Activated CD4-positive, CD25-positive, alpha-beta regulatory T cell treated with anti-CD3 and anti-CD28 coated beads, Interleukin-2, amount 50 U/mL, for 24 hours (primary cell): Measurements from ENCODE around the gene IGF1R.
A peak's percentile ranks its signal among the peaks of the same experiment; 100 is the strongest.

Source experiments
- ATAC-seq, 2 donors: fragments of 150-1000 bp; cut with Tn5 transposase; one replicate each; pipeline ENCODE4 v1.10.0; 2021; ENCODE audit warnings: mild to moderate bottlenecking in 1 of 2, moderate library complexity in 1 of 2

IGF1R gene

DNA sequence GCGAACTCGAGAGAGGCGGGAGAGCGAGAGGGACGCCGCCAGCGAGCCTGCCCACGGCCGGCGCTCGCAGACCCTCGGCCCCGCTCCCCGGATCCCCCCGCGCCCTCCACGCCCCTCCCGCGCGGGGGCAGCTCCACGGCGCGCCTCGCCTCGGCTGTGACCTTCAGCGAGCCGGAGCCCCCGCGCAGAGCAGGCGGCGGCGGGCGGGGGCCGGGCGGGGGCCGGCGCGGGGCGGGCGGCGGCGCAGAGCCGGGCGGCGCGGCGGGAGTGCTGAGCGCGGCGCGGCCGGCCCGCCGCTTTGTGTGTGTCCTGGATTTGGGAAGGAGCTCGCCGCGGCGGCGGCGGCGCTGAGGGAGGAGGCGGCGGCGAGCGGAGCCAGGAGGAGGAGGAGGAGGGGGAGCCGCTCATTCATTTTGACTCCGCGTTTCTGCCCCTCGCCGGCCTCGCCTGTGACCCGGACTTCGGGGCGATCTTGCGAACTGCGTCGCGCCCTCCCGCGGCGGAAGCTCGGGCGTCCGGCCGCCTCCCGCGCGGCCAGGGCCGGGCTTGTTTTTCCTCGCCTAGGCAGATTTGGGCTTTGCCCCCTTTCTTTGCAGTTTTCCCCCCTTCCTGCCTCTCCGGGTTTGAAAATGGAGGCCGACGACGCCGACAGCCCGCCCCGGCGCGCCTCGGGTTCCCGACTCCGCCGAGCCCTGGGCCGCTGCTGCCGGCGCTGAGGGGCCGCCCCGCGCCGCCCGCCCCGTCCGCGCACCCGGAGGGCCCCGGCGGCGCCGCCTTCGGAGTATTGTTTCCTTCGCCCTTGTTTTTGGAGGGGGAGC lies 524 bp downstream of the IGF1R start:
- peak; percentile 7 to 11 for ATAC-seq

DNA sequence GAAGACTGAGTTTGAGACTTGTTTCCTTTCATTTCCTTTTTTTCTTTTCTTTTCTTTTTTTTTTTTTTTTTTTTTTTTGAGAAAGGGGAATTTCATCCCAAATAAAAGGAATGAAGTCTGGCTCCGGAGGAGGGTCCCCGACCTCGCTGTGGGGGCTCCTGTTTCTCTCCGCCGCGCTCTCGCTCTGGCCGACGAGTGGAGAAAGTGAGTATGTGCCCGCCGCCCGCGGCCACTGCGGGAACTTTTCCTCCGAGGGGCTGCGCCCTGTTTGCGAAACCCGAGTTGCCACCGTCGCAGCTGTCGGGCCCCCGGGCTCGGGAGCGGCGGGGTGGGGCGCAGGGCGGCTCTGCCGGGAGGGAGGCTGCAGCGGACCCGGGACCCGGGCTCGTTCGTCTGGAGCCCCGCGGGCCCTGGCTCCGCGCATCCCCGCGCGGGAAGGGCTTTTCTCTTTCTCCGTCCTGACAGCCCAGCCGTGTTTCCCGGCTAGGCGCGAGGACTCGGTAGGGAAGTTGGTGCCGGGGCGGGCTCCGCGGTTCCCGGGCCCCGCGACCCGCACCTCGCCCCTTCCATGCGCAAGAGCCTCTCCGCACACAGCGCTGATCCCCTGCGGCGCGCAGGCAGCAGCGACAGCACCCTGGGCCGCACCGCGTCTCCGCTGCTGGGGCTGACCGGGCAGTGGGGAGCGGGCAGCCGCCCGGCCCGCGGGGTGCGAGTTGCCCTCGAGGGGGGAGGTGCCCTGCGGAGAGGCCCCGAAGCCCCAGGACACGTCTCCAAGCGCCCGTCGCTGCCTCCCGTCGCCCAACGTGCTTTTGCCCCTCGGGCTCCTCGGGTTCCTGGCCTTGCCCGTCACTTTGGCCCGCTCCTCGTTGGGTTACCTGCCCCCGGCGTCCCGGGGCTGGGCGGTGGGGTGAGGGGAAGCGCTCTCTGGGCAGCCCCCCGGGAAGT lies 1.4 kb downstream of the IGF1R start:
- no peak for ATAC-seq

DNA sequence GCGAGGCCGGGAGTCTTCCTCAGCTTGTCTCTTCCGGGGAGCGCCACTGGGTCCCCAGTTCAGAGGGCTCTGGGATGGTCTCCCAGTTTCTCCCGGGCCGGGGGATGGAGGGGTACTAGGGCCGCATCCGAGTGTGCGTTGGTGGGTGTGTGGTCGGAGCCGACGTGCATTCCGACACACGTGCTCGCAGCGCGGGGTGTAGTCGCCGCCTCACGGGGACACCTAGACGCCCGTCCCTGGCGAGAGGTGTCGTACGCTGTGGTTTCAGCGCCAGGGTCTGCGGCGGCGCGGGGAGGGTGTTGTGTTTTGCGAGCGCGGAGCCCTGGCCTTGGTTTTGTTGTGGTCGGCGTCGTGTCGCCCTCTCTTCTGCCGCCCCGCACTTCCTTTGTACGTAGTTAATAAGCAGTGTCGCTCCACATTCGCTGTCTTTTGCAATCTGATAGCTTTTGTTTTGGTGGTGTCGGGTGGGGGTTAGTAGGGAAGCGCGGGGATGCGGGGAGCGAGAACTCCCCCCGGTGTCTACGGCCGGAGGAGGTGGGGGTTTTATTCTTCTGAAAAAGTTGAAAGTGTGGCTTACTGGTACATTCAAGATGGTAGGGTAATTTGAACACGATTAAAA lies 2.2 kb downstream of the IGF1R start:
- ATAC-seq: no peak

DNA sequence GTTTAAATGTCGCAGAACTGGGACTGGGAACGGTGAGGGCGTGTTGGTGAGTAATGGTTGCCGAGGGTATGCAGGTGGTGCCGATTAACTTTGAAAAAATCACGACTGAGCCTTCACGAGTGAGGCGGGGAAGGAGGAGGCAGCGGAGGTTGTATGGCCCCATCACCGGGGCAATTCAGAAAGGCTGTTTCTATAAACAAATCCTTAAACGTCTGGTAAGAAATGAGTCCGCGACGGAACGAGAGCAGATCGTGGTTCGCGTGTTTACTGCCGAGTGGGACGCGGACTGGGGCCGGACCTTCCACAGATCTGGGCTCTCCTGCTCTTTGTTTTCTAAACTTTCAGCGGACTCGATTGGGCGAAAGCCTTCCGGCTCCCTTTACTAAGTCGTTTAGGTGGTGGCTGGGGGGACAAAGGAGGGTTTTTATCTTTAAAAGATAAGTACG lies 2.7 kb downstream of the IGF1R start:
- no peak for ATAC-seq

DNA sequence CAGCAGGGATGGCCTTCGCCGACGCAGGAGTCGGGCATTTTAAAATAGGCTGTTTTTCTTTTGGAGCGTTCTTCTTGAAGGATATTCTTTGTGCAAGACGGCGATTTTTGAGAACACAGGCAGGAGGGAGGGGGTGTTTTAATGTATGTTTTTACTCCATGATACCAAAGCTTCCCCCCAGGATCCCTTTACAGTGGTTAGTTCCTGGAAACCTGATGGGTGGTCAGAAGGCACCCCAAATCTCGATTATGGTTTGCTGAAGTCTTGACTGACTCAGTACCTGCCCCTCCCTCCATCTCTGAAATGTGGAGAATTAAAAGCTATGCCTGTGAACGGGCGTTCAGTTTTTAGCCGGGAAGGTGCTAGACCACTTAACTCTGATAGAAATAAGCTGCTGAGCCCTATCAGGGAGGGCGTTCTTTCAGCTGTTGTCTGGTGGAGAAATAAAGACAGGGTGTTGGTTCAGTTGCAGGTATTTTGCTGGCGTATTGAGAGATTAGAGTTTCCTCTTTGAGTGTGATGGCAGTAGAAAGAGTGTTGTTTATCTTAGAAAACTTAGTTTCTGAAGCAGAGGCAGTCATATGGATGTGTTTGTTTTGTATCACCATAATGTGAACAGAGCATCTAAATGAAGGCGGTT lies 3.4 kb downstream of the IGF1R start:
- no peak for ATAC-seq

DNA sequence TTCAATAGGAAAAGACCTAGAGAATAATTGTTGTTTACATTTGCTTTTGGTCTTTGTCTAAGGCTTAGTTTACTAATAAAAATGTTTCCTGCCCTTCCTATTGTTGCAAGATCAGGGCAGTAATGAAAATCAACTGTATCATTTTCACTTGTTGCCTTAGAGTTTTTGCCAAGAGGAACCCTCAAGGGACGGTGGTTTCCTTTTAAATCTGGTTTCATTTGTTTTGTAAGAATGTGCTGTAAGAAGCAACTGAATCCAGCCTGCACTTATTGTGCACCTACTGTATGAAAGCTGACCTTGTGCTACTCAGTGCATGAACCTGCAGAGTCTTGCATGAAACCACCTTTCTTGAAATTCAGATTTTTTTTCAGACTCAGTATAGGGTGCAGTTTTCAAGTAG lies 5.3 kb downstream of the IGF1R start:
- no peak for ATAC-seq

DNA sequence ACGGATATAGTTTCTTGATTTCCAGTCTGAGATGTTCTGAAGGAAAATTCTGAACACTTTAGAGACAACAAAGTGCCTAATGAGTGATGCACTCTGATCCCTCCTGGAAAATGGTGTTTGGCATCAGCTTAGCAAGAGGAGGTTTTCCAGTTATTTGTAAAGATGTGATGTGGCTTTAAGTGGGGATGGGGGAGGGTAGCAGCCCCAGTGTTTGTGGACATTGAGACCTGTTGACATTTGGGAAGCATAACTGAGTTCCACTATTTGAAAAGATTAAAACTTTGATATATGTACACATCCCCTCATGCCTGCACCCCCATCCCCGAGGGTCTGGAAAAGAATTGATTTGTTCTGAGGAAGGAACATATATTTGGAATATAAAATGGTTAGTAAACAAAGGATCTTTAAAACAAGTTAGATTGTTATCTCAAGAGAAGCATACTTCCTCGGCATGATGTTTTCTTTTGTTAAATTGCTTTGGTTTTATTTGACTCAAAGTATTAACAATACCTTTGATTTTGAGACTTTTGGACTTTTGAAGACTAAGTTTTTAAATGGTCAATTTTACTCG lies 6.5 kb downstream of the IGF1R start:
- ATAC-seq: no peak

DNA sequence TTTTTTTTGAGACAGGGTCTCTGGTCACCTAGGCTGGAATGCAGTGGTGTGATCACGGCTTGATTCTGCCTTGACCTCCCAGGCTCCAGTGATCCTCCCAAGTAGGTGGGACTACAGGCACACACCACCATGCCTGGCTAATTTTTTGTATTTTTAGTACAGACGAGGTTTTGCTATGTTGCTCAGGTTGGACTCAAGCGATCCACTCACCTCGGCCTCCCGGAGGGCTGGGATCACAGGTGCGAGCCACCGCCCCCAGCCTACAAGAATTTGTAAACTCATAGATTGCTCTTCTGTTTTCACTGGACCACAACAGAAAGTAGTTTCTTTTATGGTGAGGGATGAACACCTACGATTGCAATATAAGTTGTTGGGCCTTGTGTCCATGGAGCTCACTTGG lies 7.4 kb downstream of the IGF1R start:
- no peak for ATAC-seq

DNA sequence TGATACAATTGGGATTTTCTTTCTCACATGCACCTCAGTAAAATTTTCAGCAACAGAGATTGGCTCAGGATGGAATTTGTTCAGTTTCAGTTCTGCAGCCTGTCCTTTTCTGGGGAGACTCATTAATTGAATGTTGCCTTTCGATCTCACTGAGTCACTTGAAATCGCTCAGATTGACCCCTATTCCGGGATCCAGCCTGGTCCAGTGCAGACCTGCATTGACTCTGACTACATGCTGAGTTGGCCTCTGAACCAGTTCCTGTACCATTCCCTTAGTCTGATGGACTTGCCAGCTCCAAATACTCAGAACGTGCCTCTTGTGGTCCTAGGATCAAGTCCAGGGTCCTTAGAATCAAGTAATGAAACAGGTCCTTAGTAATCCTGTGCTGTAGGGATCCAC lies 9.4 kb downstream of the IGF1R start:
- no peak for ATAC-seq

DNA sequence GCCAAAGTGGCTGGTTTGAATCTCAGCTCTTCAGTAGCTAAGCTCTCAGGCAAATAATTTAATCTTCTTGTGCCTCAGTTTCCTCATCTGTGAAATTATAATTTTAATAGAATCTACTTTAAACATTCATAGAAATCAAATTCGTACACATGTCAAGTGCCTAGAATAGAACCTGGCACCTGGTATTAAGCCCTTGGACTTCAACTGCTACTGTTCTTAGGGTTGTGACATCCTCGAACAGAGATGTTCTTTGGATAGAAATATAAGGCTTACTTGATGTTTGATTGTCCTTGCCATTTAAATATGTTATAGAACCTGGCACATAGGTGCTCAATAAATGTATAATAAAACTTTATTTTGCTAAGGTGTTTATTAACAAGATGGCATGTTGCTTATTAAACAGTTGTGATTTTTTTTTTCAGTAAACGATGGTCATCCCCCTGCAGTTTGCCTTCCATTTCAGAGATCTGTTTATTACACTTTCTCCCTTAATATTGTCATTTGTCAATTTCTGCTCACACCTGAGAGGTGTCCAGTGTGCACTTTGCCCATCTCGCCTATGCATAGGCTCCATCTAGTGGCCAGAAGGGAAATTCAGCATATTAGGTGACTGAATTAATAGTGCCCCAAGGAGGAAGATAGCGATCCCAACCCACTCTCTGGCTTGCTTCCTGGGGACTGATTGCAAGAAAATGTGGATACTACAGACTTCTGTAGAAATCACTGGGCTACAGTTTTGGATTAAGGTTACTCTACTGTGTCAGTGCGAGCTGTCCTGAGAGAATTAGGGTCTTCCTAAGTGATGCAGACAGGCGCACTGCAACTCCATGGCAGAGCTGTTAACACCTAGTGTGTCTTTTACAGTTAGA lies 10.7 kb downstream of the IGF1R start:
- ATAC-seq: peak; percentile 68 to 76

DNA sequence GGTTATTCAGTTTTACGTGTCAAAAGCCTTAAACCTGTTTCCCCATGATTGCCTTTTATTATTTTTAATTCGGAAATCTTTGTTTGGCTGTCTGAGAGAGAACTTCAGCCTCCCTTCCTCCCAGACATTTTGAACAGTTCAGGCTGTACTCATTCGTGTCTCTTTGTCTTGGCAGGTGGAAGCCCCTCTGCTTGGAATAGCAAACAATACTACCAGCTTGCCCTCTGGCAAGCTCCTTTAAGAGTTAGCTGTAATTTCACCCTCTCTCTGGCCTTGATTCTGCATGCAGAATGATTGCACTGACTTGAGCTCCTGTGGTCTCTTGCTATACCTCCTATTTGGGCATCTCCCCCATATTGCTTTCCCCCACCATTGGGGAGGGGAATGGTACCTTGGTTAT lies 11.7 kb downstream of the IGF1R start:
- ATAC-seq: no peak

DNA sequence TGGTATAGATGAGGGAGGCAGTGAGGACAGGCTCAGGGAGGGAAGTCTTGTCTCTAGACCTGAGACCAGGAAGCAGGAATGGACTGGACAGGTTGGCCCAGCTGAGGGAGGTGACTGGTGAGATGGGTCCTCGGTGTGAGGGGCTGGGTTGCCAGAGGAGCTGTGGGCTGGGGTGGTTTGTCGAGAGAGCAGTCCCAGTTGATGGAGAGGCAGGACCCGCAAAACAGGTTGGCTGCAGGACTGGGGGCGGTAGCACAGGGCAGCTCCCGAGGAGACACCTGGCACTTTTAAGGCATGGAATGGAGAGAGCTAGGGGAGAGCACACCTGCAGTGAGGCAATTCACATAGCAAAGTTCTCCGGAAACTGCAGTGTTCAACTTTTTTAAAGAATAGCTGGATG lies 14.7 kb downstream of the IGF1R start:
- ATAC-seq: no peak

DNA sequence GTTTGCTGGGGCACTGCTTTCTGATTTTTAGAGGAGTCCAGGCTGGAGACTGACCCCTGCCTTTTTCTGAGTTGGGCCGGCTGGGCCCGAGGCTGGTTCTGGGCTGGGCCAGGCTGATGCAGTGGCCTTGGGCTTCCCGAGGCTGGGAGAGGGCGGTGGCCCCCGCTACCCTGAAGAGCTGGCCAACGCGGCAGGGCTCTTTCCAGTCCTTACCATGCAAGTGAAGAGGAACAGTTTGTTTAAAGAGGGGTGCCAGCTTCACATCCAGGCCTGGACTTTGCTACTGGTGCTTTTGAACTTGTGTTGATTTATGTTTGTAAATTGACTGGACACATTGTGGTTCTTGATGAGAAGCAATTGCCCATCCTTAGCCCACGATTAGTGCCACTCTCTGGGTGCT lies 15.3 kb downstream of the IGF1R start:
- ATAC-seq: no peak

DNA sequence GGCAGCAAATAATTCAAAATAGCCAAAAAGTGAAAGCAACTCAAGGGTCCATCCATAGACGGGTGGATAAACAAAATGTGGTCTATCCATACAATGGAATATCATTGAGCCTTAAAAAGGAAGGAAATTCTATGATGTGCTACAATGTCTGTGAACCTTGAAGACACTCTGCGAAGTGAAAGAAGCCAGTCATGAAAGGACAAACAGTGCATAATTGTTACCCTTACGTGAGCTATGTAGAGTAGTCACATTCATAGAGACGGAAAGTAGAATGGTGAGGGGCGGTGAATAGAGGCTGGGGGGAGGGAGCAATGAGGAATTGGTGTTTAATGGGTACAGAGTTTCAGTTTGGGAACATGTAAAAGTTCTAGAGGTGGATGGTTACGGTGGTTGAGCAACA lies 18.1 kb downstream of the IGF1R start:
- no peak for ATAC-seq

DNA sequence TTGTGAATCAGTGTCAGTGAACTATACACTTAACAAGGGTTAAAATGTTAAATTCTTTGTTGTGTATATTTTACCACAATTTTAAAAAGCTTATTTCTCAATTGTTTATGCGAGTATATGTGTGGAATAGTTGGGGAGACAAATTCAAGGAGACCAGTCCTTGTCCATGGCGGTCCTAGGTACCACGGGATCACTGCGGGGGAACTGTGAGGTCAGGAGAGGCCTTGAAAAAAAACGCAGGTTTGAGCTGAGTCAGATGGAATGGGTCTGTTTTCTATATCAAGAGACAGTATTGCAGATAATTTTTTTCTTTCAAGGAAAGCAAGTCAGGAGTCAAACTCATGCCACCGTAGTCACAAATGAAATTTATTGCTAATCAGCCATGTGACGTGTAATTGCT lies 18.5 kb downstream of the IGF1R start:
- no peak for ATAC-seq

DNA sequence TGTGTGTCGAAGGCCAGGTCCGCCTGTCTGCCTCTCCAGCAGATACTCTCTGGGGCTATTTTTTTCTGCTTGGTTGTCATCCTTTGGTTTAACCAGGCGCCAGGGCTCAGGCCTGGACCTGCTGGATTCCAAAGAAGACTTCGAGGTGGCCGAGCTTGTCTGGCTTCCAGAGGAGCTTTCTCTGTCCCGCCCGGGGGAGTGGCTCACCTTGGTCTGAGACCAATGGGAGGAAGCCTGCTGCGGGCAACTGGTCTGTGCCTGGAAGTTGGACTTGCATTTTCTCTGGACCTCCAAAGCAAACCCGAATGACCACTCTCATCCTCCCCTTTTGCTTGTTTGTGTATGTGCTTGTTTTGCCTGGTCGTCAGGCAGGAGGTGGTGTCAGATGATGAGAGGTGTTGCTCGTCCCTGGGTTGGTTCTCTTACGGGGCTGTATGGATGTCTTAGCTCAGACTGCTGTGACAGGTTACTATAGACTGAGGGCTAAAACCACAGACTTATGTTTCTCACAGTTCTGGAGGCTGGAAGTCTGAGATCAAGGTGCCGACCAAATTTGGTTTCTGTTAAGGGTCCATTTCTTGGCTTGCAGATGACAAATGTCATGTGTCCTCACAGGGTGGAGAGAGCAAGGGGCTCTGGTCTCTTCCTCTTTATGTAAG lies 19.3 kb downstream of the IGF1R start:
- no peak for ATAC-seq

DNA sequence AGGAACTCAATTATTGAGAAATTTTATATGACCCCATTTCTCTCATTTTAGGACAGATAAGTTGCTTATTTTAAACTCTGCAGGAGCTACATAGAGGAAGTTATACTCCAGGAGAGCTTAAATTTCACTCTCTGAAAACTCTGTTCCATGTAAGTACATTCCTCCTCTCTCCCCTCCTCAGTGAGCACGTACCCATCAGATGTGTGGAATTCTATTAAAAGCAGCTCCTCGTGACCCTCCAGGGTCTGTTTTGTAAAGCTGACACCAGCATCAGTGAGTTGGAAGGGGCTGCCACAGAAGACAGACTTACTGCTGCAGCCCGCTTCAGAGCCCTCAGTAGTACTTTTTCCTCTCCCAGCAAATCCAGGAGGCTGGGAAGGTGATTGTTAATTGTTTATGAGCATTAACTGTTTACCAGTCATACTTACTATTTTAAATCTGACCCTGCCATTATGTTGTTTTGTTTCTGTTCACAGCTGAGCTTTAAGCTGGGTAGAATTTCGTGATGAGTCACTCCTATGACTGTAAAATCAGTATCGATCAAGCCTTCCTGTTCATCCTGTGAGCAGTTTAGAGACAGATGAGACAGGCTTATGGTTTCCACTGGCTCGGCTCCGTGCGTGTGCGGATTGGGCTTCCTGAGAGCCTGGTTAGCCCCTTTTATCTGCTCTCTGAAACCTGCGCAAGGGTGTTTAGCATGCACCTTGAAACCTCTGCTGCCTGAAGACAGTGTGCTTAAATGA lies 20.4 kb downstream of the IGF1R start:
- ATAC-seq: peak; percentile 96 to 98

DNA sequence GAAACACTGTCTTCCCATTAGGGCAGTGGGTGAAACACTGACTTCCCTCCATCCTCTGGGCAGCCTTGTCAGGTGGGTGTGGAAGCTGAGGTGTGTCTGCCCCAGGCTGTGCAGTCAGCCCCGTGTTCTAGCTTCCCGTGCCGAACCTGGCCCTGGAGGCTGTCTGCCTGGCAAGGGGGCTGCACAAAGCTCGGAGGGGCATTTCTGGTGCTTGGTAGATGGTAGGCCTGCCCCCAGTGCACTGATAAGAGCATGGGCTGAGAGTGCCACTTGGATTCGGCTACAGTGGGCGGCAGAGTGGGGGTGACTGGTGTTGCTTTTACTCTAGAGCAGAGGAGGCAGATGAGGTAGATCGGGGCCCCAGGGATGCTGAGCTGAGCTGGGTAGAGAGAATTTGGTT lies 21.3 kb downstream of the IGF1R start:
- ATAC-seq: no peak

DNA sequence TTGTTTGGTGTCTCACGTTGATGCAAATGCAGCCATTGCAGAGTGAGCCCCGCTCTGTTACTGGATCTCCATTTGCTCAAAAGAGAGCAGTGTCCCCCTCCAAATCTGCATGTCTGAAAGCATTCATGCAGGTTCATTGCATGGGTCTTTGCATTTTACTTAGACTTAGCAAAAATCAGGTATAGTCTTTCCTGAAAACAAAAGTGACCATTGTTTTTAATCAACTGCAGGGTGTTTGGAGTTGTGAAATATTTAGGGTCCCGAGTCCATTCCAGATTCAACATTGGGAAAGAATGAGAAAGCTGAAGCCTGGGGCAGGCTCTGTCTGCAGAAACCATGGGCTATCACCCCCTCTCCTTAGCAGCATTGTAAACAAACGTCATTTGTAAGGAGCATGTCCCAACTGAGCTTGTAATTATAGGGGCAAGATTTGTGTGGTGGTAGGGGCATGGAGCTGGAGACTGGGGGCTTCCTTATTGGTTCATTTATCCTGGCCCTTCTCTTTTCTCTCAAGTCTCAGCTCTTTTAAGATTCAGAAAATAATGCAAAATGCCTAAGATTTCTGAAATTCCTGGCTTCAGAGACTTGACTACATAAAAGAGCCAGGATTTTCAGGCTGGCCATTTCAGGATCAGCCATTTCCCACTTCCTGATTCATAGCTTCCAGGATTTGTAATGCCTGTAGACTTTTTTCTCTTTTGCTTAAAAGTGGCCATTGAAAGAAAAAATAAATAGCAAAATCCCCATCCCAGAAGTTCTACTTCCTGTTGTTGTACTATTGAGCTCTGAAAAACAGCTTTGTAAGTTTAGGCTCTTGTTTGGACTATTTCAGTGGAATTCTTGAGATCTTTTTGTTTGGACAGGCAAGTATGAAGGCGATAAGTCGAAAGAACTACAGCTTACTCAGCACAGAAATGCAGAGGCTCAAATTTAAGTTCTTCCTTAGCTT lies 23.0 kb downstream of the IGF1R start:
- ATAC-seq: no peak
